ENCODE results near the gene PDZD7. TPM values are rescaled to one million over a fixed set of nuclear protein-coding genes. Genes with fewer than 3 reads are reported as not detected.

The PDZD7 gene
- total RNA-seq, 1 experiment from 2014 or later, result 2.6 TPM

GRCh38 chr10:101047961-101048892 lies 17.3 kb upstream of the PDZD7 start:
- DNase-seq, result no peak
- peaks cover 20% of the 10 kb centered on the region for H3K4me1 ChIP-seq (ENCODE audit: low read length)
- H3K27me3 ChIP-seq (ENCODE audit: low read length), result no peaks in the 10 kb centered on the region

GRCh38 chr10:101047268-101047667 lies 16.3 kb upstream of the PDZD7 start:
- Histone ChIP-seq H3K27ac (ENCODE audit: low read length) (no peak overlapping the region), H3K27me3 (ENCODE audit: low read length) (no peaks in the 10 kb centered on the region), H3K9me3 (ENCODE audit: low read length) (no peaks in the 10 kb centered on the region), H3K4me1 (ENCODE audit: low read length) (peaks cover 28% of the 10 kb centered on the region), H3K4me2 (ENCODE audit: low read depth, low read length, poor library complexity, severe bottlenecking) (no peak overlapping the region), H4K20me1 (ENCODE audit: insufficient read depth, low read depth, low read length) (no peaks in the 10 kb centered on the region), H3K9ac (ENCODE audit: low read length) (no peak overlapping the region), H3K79me2 (ENCODE audit: low read length) (no peaks in the 10 kb centered on the region), H3K9me2 (replicated peaks; ENCODE audit: insufficient read depth, low read length) (no peaks in the 10 kb centered on the region), H3K4me3 (ENCODE audit: low read length) (no peak overlapping the region), H3K36me3 (ENCODE audit: insufficient read depth, low read length) (no peaks in the 10 kb centered on the region), H2AFZ (ENCODE audit: low read length) (no peak overlapping the region)
- no peak for DNase-seq

More at GRCh38 chr10:101047961-101048892, 17.3 kb upstream of the PDZD7 start:
- H3K4me2 ChIP-seq (ENCODE audit: low read depth, low read length, poor library complexity, severe bottlenecking), result no peak overlapping the region
- no peaks in the 10 kb centered on the region for H4K20me1 ChIP-seq (ENCODE audit: insufficient read depth, low read depth, low read length)
- no peaks in the 10 kb centered on the region for H3K79me2 ChIP-seq (ENCODE audit: low read length)
- H3K9me2 ChIP-seq (replicated peaks; ENCODE audit: insufficient read depth, low read length), result no peaks in the 10 kb centered on the region
- H3K9ac ChIP-seq (ENCODE audit: low read length), result no peak overlapping the region
- H3K9me3 ChIP-seq (ENCODE audit: low read length), result no peaks in the 10 kb centered on the region
- no peak overlapping the region for H3K4me3 ChIP-seq (ENCODE audit: low read length)
- H3K36me3 ChIP-seq (ENCODE audit: insufficient read depth, low read length), result no peaks in the 10 kb centered on the region
- no peak overlapping the region for H3K27ac ChIP-seq (ENCODE audit: low read length)
- H2AFZ ChIP-seq (ENCODE audit: low read length), result no peak overlapping the region

GRCh38 chr10:101046332-101047238 lies 15.7 kb upstream of the PDZD7 start:
- H4K20me1 ChIP-seq (ENCODE audit: insufficient read depth, low read depth, low read length), result no peaks in the 10 kb centered on the region
- H3K4me1 ChIP-seq (ENCODE audit: low read length), result peaks cover 35% of the 10 kb centered on the region
- no peaks in the 10 kb centered on the region for H3K79me2 ChIP-seq (ENCODE audit: low read length)
- no peaks in the 10 kb centered on the region for H3K27me3 ChIP-seq (ENCODE audit: low read length)
- H3K4me3 ChIP-seq (ENCODE audit: low read length), result no peak overlapping the region
- no peak overlapping the region for H2AFZ ChIP-seq (ENCODE audit: low read length)
- no peaks in the 10 kb centered on the region for H3K9me3 ChIP-seq (ENCODE audit: low read length)
- no peaks in the 10 kb centered on the region for H3K36me3 ChIP-seq (ENCODE audit: insufficient read depth, low read length)
- DNase-seq, result no peak
- no peak overlapping the region for H3K9ac ChIP-seq (ENCODE audit: low read length)
- H3K4me2 ChIP-seq (ENCODE audit: low read depth, low read length, poor library complexity, severe bottlenecking), result no peak overlapping the region
- no peaks in the 10 kb centered on the region for H3K9me2 ChIP-seq (replicated peaks; ENCODE audit: insufficient read depth, low read length)
- H3K27ac ChIP-seq (ENCODE audit: low read length), result no peak overlapping the region

- no peak overlapping the region for H3K9ac ChIP-seq (ENCODE audit: low read length)
- H3K4me1 ChIP-seq (ENCODE audit: low read length), result peaks cover 22% of the 10 kb centered on the region
- no peaks in the 10 kb centered on the region for H4K20me1 ChIP-seq (ENCODE audit: insufficient read depth, low read depth, low read length)
- no peak overlapping the region for H3K4me3 ChIP-seq (ENCODE audit: low read length)
- H3K36me3 ChIP-seq (ENCODE audit: insufficient read depth, low read length), result no peaks in the 10 kb centered on the region
- H3K27me3 ChIP-seq (ENCODE audit: low read length), result no peaks in the 10 kb centered on the region
- H3K79me2 ChIP-seq (ENCODE audit: low read length), result no peaks in the 10 kb centered on the region
- H3K9me3 ChIP-seq (ENCODE audit: low read length), result no peaks in the 10 kb centered on the region
- H3K9me2 ChIP-seq (replicated peaks; ENCODE audit: insufficient read depth, low read length), result no peaks in the 10 kb centered on the region
- no peak for DNase-seq
- H2AFZ ChIP-seq (ENCODE audit: low read length), result no peak overlapping the region
- H3K4me2 ChIP-seq (ENCODE audit: low read depth, low read length, poor library complexity, severe bottlenecking), result no peak overlapping the region
- H3K27ac ChIP-seq (ENCODE audit: low read length), result no peak overlapping the region
Observed at GRCh38 chr10:101044117-101044516, 13.2 kb upstream of the PDZD7 start.

GRCh38 chr10:101043363-101043707 lies 12.4 kb upstream of the PDZD7 start:
- Histone ChIP-seq H2AFZ (ENCODE audit: low read length) (peak overlapping the region; percentile 96; the same call in 1 of the 2 replicates), H3K79me2 (ENCODE audit: low read length) (no peaks in the 10 kb centered on the region), H3K9me2 (replicated peaks; ENCODE audit: insufficient read depth, low read length) (no peaks in the 10 kb centered on the region), H3K36me3 (ENCODE audit: insufficient read depth, low read length) (no peaks in the 10 kb centered on the region), H3K27me3 (ENCODE audit: low read length) (no peaks in the 10 kb centered on the region), H3K4me1 (ENCODE audit: low read length) (peaks cover 22% of the 10 kb centered on the region), H3K4me3 (ENCODE audit: low read length) (peak overlapping the region; percentile 73), H4K20me1 (ENCODE audit: insufficient read depth, low read depth, low read length) (no peaks in the 10 kb centered on the region), H3K27ac (ENCODE audit: low read length) (no peak overlapping the region), H3K4me2 (ENCODE audit: low read depth, low read length, poor library complexity, severe bottlenecking) (peak overlapping the region; percentile 85), H3K9ac (ENCODE audit: low read length) (peak overlapping the region; percentile 74), H3K9me3 (ENCODE audit: low read length) (no peaks in the 10 kb centered on the region)
- DNase-seq, result no peak

GRCh38 chr10:101042667-101043362 lies 11.9 kb upstream of the PDZD7 start:
- H3K9ac ChIP-seq (ENCODE audit: low read length), result peak overlapping the region; percentile 74
- H3K4me3 ChIP-seq (ENCODE audit: low read length), result peak overlapping the region; percentile 73
- peak overlapping the region; percentile 96 for H2AFZ ChIP-seq (ENCODE audit: low read length)
- H3K27ac ChIP-seq (ENCODE audit: low read length), result no peak overlapping the region
- no peaks in the 10 kb centered on the region for H3K9me2 ChIP-seq (replicated peaks; ENCODE audit: insufficient read depth, low read length)
- H3K4me1 ChIP-seq (ENCODE audit: low read length), result peaks cover 22% of the 10 kb centered on the region
- no peaks in the 10 kb centered on the region for H3K79me2 ChIP-seq (ENCODE audit: low read length)
- H3K27me3 ChIP-seq (ENCODE audit: low read length), result no peaks in the 10 kb centered on the region
- peak overlapping the region; percentile 85 for H3K4me2 ChIP-seq (ENCODE audit: low read depth, low read length, poor library complexity, severe bottlenecking)
- H4K20me1 ChIP-seq (ENCODE audit: insufficient read depth, low read depth, low read length), result no peaks in the 10 kb centered on the region
- no peaks in the 10 kb centered on the region for H3K9me3 ChIP-seq (ENCODE audit: low read length)
- DNase-seq, result peak; percentile 98
- H3K36me3 ChIP-seq (ENCODE audit: insufficient read depth, low read length), result no peaks in the 10 kb centered on the region

GRCh38 chr10:101042118-101042517 lies 11.2 kb upstream of the PDZD7 start:
- peak overlapping the region; percentile 96 for H2AFZ ChIP-seq (ENCODE audit: low read length)
- H3K36me3 ChIP-seq (ENCODE audit: insufficient read depth, low read length), result no peaks in the 10 kb centered on the region
- H3K79me2 ChIP-seq (ENCODE audit: low read length), result no peaks in the 10 kb centered on the region
- peak overlapping the region; percentile 73 for H3K4me3 ChIP-seq (ENCODE audit: low read length)
- 0 out of 2 replicates have a peak overlapping the region, but pooled peaks have one; percentile 39 for H3K27ac ChIP-seq (ENCODE audit: low read length)
- H3K9ac ChIP-seq (ENCODE audit: low read length), result peak overlapping the region; percentile 74
- no peaks in the 10 kb centered on the region for H3K9me3 ChIP-seq (ENCODE audit: low read length)
- peaks cover 22% of the 10 kb centered on the region for H3K4me1 ChIP-seq (ENCODE audit: low read length)
- no peaks in the 10 kb centered on the region for H3K27me3 ChIP-seq (ENCODE audit: low read length)
- no peaks in the 10 kb centered on the region for H3K9me2 ChIP-seq (replicated peaks; ENCODE audit: insufficient read depth, low read length)
- DNase-seq, result no peak
- H4K20me1 ChIP-seq (ENCODE audit: insufficient read depth, low read depth, low read length), result no peaks in the 10 kb centered on the region
- H3K4me2 ChIP-seq (ENCODE audit: low read depth, low read length, poor library complexity, severe bottlenecking), result peak overlapping the region; percentile 85

All from Karpas-422 (cell line).